Heart left ventricle (tissue), 13 donors: Measurements from ENCODE around the gene ITLN1.

Source experiments
- CTCF ChIP-seq, 12 donors: fragments of 200-600 bp; sonication (generic) in 4 of 12; IDR thresholded peaks; one replicate each; pipeline versions ENCODE4 v1.5.0 to v1.8.0; 2018 to 2022; ENCODE audit warnings: antibody characterized with exemption in 12 of 12, mild to moderate bottlenecking in 5 of 12
- POLR2A ChIP-seq, 2 donors: fragments of 450-650 bp; IDR thresholded peaks; one replicate each; pipeline ENCODE4 v1.6.1; 2017; ENCODE audit warnings: antibody characterized with exemption in 2 of 2, mild to moderate bottlenecking in 2 of 2, moderate library complexity in 2 of 2
- donor health status: ischemic (EF 13 %, LVEDD 7.1; RV severe dilation, severe dysfunction).
- donor health status: DM: no; HTN: yes; CAD: no.
- donor health status: DM: no; HTN: no; CAD: no.
- donor health status: ischemic (EF 25% LVEDD 6.9; RV normal size, moderate dysfunction).
- donor health status: ischemic (EF 25% LVEDD 5.7; RV mildly dilated, moderate dysfunction).
- donor health status: ischemic (EF 35%, LVEDD 5.7; RV mildly dilated, moderate dysfunction).
- donor health status: nonischemic (EF 11% LVEDD 7.7; RV severe dilation, severe dysfunction).
- donor health status: DM: yes; HTN: yes; CAD: no.
- donor health status: PGD.
- donor health status: ischemic (EF 29% LVEDD 5.4; RV normal size, mild dysfunction).
- donor health status: nonischemic (EF 23%, LVEDD 6.1; RV moderate dilation, normal function).

- TF ChIP-seq POLR2A (IDR thresholded peaks at IDR 0.05) (no peak), CTCF (IDR thresholded peaks at IDR 0.05) (no peak)
Observed at GRCh38 chr1:160853754-160854153, 31.2 kb downstream of the ITLN1 start.
